ENCODE data around the gene CEP164. TPM values are rescaled to one million over a fixed set of nuclear protein-coding genes. Genes with fewer than 3 reads are reported as not detected.

Gene CEP164
- total and polyA plus RNA-seq, 10 of the 15 experiments (the other 5 are each of a cell fraction or from before 2014, with no cell fraction given), result 4.2 to 31.2 (median 20.2) TPM

GRCh38 chr11:117449111-117449693 is 121.5 kb downstream of the CEP164 start:
- Histone ChIP-seq H3K4me3 (no peak overlapping the region), H3K27me3 (replicated peaks in 1 of 2; ENCODE audit: control insufficient read depth in 2 of 2, insufficient read depth in 2 of 2, low read length in 1 of 2) (no peaks in the 10 kb centered on the region), H3K4me2 (ENCODE audit: control insufficient read depth, insufficient read depth) (no peak overlapping the region), H3K4me1 (ENCODE audit: control insufficient read depth, insufficient read depth, low read length) (no peaks in the 10 kb centered on the region), H2AFZ (ENCODE audit: control insufficient read depth, low read depth, low read length) (no peak overlapping the region), H3K9ac (ENCODE audit: control insufficient read depth, insufficient read depth, low read length) (no peak overlapping the region), H3K36me3 (ENCODE audit: control insufficient read depth in 2 of 2, insufficient read depth in 2 of 2, low read length in 1 of 2) (no peaks in the 10 kb centered on the region), H3K27ac (ENCODE audit: control insufficient read depth, insufficient read depth) (no peak overlapping the region), H4K20me1 (ENCODE audit: control insufficient read depth, insufficient read depth) (no peaks in the 10 kb centered on the region), H3K9me3 (replicated peaks; ENCODE audit: control insufficient read depth, insufficient read depth, low read length) (no peaks in the 10 kb centered on the region; the same call in 2 of the 3 replicates), H3K79me2 (ENCODE audit: control insufficient read depth, insufficient read depth, low read length) (no peaks in the 10 kb centered on the region)
- FAIRE-seq, result no peak
- no TSS peak for BruUV-seq (replicated peaks)
- TF ChIP-seq, protein P1, sequence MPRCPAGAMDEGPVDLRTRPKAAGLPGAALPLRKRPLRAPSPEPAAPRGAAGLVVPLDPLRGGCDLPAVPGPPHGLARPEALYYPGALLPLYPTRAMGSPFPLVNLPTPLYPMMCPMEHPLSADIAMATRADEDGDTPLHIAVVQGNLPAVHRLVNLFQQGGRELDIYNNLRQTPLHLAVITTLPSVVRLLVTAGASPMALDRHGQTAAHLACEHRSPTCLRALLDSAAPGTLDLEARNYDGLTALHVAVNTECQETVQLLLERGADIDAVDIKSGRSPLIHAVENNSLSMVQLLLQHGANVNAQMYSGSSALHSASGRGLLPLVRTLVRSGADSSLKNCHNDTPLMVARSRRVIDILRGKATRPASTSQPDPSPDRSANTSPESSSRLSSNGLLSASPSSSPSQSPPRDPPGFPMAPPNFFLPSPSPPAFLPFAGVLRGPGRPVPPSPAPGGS (IDR thresholded peaks at IDR 0.05; ENCODE audit: borderline replicate concordance, insufficient read depth, low read depth, low read length, poor library complexity, severe bottlenecking), result no peak
- TF ChIP-seq ZBED1 (IDR thresholded peaks at IDR 0.05; ENCODE audit: borderline replicate concordance) (no peak), SMAD1 (IDR thresholded peaks at IDR 0.05; ENCODE audit: low read depth, partially characterized antibody) (no peak), NFXL1 (IDR thresholded peaks at IDR 0.05; ENCODE audit: borderline replicate concordance) (no peak), SRF (IDR thresholded peaks at IDR 0.05; ENCODE audit: low read depth in 2 of 2, low read length in 2 of 2) (no peak)
- TF ChIP-seq, protein P2, sequence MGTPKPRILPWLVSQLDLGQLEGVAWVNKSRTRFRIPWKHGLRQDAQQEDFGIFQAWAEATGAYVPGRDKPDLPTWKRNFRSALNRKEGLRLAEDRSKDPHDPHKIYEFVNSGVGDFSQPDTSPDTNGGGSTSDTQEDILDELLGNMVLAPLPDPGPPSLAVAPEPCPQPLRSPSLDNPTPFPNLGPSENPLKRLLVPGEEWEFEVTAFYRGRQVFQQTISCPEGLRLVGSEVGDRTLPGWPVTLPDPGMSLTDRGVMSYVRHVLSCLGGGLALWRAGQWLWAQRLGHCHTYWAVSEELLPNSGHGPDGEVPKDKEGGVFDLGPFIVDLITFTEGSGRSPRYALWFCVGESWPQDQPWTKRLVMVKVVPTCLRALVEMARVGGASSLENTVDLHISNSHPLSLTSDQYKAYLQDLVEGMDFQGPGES (IDR thresholded peaks at IDR 0.05), result no peak
- TF ChIP-seq, protein P3, sequence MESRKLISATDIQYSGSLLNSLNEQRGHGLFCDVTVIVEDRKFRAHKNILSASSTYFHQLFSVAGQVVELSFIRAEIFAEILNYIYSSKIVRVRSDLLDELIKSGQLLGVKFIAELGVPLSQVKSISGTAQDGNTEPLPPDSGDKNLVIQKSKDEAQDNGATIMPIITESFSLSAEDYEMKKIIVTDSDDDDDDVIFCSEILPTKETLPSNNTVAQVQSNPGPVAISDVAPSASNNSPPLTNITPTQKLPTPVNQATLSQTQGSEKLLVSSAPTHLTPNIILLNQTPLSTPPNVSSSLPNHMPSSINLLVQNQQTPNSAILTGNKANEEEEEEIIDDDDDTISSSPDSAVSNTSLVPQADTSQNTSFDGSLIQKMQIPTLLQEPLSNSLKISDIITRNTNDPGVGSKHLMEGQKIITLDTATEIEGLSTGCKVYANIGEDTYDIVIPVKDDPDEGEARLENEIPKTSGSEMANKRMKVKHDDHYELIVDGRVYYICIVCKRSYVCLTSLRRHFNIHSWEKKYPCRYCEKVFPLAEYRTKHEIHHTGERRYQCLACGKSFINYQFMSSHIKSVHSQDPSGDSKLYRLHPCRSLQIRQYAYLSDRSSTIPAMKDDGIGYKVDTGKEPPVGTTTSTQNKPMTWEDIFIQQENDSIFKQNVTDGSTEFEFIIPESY (IDR thresholded peaks at IDR 0.05), result no peak
- RAD21 ChIA-PET (ENCODE audit: unreplicated experiment), result no interaction called here
- POLR2A ChIA-PET, result no interaction called here
- intact Hi-C loops (cut with micrococcal nuclease; ENCODE audit: unreplicated experiment), result no loop called here
- in situ Hi-C loops (cut with MboI), result loop anchor here (25.0 kb wide), 1 partner anchor 613 kb away; no protein-coding TSS in a partner anchor
- 82% methylated on average over 9 of the region's 9 CpGs for WGBS (ENCODE audit: insufficient coverage, insufficient replicate concordance, low lambda C conversion rate, missing lambda C conversion rate)
- ATAC-seq, result no peak
- CTCF ChIA-PET, result interaction anchor here (1.3 to 1.5 kb wide), 2 partner anchors 23 to 368 kb away, joined by 4 to 5 read pairs; no protein-coding TSS in a partner anchor
- SMC1A ChIA-PET (ENCODE audit: uncharacterized antibody, unreplicated experiment), result interaction anchor here (0.7 to 1.9 kb wide), 2 partner anchors 30 to 35 kb away, joined by 3 to 6 read pairs; no protein-coding TSS in a partner anchor
- DNase-seq (ENCODE audit: low read depth, low spot score), result no peak

All from GM12878 (cell line).